ENCODE data around the gene B4GALT4.

DNA sequence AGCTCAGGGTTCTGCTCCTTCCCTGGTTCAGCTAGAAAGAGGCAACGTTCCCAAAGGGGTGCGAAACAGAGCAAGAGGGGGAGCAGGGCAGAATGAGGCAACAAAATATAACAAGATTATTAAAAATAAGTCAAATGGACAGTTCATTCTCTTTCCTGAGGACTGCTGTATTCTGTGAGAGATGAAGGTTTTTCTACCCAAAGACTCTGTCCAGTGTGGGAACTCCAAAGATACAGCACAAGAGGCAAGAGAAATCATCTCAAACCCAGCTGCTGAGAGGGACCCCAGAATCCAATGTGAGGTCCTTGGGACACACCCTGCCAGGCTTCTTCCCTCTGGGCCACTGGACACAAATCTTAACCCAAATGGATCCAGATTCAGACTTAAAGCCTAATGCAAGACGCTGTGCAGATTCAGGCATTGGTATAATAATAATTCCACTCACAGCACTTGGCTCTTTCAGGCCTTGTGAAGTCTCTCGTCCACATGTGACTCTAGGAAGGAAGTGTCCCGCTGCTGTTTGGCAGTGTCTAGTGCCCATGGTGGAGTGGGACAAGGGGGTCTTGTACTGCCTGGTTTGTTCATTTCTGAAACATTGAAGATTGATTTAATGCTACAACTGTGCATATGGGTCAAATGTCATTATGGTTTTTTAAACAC, 39.0 kb upstream of the B4GALT4 start:
- TF ChIP-seq, protein P1, sequence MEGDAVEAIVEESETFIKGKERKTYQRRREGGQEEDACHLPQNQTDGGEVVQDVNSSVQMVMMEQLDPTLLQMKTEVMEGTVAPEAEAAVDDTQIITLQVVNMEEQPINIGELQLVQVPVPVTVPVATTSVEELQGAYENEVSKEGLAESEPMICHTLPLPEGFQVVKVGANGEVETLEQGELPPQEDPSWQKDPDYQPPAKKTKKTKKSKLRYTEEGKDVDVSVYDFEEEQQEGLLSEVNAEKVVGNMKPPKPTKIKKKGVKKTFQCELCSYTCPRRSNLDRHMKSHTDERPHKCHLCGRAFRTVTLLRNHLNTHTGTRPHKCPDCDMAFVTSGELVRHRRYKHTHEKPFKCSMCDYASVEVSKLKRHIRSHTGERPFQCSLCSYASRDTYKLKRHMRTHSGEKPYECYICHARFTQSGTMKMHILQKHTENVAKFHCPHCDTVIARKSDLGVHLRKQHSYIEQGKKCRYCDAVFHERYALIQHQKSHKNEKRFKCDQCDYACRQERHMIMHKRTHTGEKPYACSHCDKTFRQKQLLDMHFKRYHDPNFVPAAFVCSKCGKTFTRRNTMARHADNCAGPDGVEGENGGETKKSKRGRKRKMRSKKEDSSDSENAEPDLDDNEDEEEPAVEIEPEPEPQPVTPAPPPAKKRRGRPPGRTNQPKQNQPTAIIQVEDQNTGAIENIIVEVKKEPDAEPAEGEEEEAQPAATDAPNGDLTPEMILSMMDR (IDR thresholded peaks at IDR 0.05), result no peak
- peak in 1 of 2 donors; percentile 19 for TF ChIP-seq POLR2A (IDR thresholded peaks at IDR 0.05)

Measured in heart left ventricle (tissue), 13 donors.